Endothelial cell of umbilical vein (primary cell): Measurements from ENCODE around the gene EHD3. TPM values are rescaled to one million over a fixed set of nuclear protein-coding genes. Genes with fewer than 3 reads are reported as not detected.

Source experiments
- BruUV-seq: library from RNA; stranded (reverse); fragments of 400-500 nt; replicated peaks from 2 replicates; lab custom pipeline; 2021; lab: Mats Ljungman, UMichigan
- CTCF ChIA-PET: fragments of 300-600, 350-600 bp; sonication (Branson Sonifier 250); formaldehyde crosslinking; loops from one replicate; lab custom pipeline; 2021; ENCODE audit warnings: antibody characterized with exemption, inconsistent platforms; lab: Charles Lee
- POLR2A ChIA-PET: fragments of 300-600, 350-600 bp; sonication (Branson Sonifier 250); formaldehyde crosslinking; loops from one replicate; lab custom pipeline; 2021; ENCODE audit warnings: antibody characterized with exemption, inconsistent platforms; lab: Charles Lee
- DNase-seq: peaks from one replicate; pipeline ENCODE4 v3.0.0-alpha.2; 2011; ENCODE audit warnings: low read depth, low spot score
- FAIRE-seq: peaks from 2 replicates; lab custom pipeline; 2011; peaks lifted over from hg19 to GRCh38; lab: Jason Lieb, UNC
- H2AFZ ChIP-seq: 2 replicates; pipeline ENCODE4 v1.6.0; 2012; ENCODE audit warnings: low read depth, low read length, control low read depth, inconsistent platforms
- H3K27ac ChIP-seq: 2 replicates; pipeline ENCODE4 v1.5.1; 2011; ENCODE audit warnings: low read depth, mild to moderate bottlenecking, control low read depth, low read length, moderate library complexity; ENCODE audit not compliant: insufficient read depth
- H3K27me3 ChIP-seq, 2 experiments: 2 replicates each; pipeline versions ENCODE4 v1.6.0 to v1.6.1; 2011; ENCODE audit warnings: low read length in 2 of 2, mixed read lengths in 1 of 2; ENCODE audit not compliant: control insufficient read depth in 2 of 2, insufficient read depth in 2 of 2
- H3K36me3 ChIP-seq, 2 experiments: 2 replicates in 1 of 2; 3 replicates in 1 of 2; pipeline ENCODE4 v1.5.1; 2011; ENCODE audit warnings: low read length in 2 of 2, mild to moderate bottlenecking in 1 of 2, moderate library complexity in 1 of 2; ENCODE audit not compliant: control insufficient read depth in 2 of 2, insufficient read depth in 2 of 2; ENCODE audit errors: extremely low read depth in 1 of 2
- H3K4me1 ChIP-seq: 3 replicates; pipeline ENCODE4 v1.5.1; 2011; ENCODE audit warnings: mild to moderate bottlenecking, low read length; ENCODE audit not compliant: control insufficient read depth, insufficient read depth; ENCODE audit errors: extremely low read depth
- H3K4me2 ChIP-seq: 2 replicates; pipeline ENCODE4 v1.6.1; 2011; ENCODE audit warnings: low read length, control low read depth, mixed read lengths; ENCODE audit not compliant: insufficient read depth
- H3K4me3 ChIP-seq, 3 experiments: fragments of 200-600 bp in 1 of 3; sonication (generic), shearing (Covaris generic) in 1 of 3; replicated peaks in 1 of 3; 2 replicates each; pipeline ENCODE4 v1.5.1; 2011 to 2016; ENCODE audit warnings: control low read depth in 3 of 3, low read length in 3 of 3, mild to moderate bottlenecking in 2 of 3, inconsistent platforms in 1 of 3, low read depth in 1 of 3, moderate library complexity in 1 of 3; ENCODE audit not compliant: insufficient read depth in 1 of 3
- H3K79me2 ChIP-seq: 2 replicates; pipeline ENCODE4 v1.6.0; 2012; ENCODE audit warnings: low read length, inconsistent platforms; ENCODE audit not compliant: control insufficient read depth, insufficient read depth
- H3K9ac ChIP-seq: replicated peaks from 2 replicates; pipeline ENCODE3; 2011; ENCODE audit warnings: low read length, control low read depth; ENCODE audit not compliant: insufficient read depth; ENCODE audit errors: extremely low read depth
- H3K9me1 ChIP-seq: replicated peaks from 3 replicates; pipeline ENCODE4 v1.6.0; 2011; ENCODE audit warnings: mild to moderate bottlenecking, low read length; ENCODE audit not compliant: control insufficient read depth, insufficient read depth; ENCODE audit errors: extremely low read depth
- H3K9me3 ChIP-seq: replicated peaks from 2 replicates; pipeline ENCODE4 v1.5.1; 2012; ENCODE audit warnings: low read length, inconsistent platforms; ENCODE audit not compliant: control insufficient read depth, insufficient read depth
- H4K20me1 ChIP-seq: replicated peaks from 2 replicates; pipeline ENCODE3; 2011; ENCODE audit warnings: mild to moderate bottlenecking, low read length; ENCODE audit not compliant: control insufficient read depth, insufficient read depth; ENCODE audit errors: extremely low read depth
- CTCF ChIP-seq, 2 donors: IDR thresholded peaks; 1 replicate in 1 of 2; 2 replicates in 1 of 2; pipeline ENCODE4 v1.5.1; 2011; ENCODE audit warnings: low read length in 2 of 2, mild to moderate bottlenecking in 2 of 2, moderate library complexity in 2 of 2, control low read depth in 1 of 2, inconsistent platforms in 1 of 2, low read depth in 1 of 2; ENCODE audit not compliant: insufficient read depth in 1 of 2; ENCODE audit errors: extremely low read depth in 1 of 2
- EZH2 ChIP-seq: IDR thresholded peaks from 2 replicates; pipeline ENCODE4 v1.6.1; 2012; ENCODE audit warnings: borderline replicate concordance, low read depth, mild to moderate bottlenecking, moderate library complexity, low read length, inconsistent platforms; ENCODE audit not compliant: severe bottlenecking
- GATA2 ChIP-seq: IDR thresholded peaks from 2 replicates; pipeline ENCODE4 v1.7.0; 2011; ENCODE audit warnings: low read depth, mild to moderate bottlenecking, moderate library complexity, mixed read lengths, low read length; ENCODE audit not compliant: insufficient read length, insufficient read depth
- JUN ChIP-seq: IDR thresholded peaks from 2 replicates; pipeline ENCODE4 v1.6.1; 2011; ENCODE audit warnings: borderline replicate concordance, low read depth; ENCODE audit not compliant: insufficient read length, insufficient read depth
- POLR2A ChIP-seq: IDR thresholded peaks from 2 replicates; pipeline ENCODE4 v1.6.1; 2012; ENCODE audit warnings: low read depth, mild to moderate bottlenecking, control low read depth, low read length
- POLR2AphosphoS5 ChIP-seq: IDR thresholded peaks from 2 replicates; pipeline ENCODE4 v1.6.1; 2012; ENCODE audit warnings: low read depth, mild to moderate bottlenecking, control low read depth, low read length, moderate library complexity; ENCODE audit not compliant: insufficient read depth
- dilution Hi-C: fragments of 300-500 bp; cut with MboI; formaldehyde crosslinking; loops from one replicate; pipeline ENCODE4 v1.15.0; 2019; ENCODE audit warnings: low sequenced_read_pairs; ENCODE audit not compliant: extremely low pct_ligation_motif_present
- intact Hi-C: fragments of 100-400 bp; cut with micrococcal nuclease; formaldehyde crosslinking; loops from one replicate; pipeline ENCODE4 v1.10.0; 2022
- polyA plus RNA-seq, 4 experiments: library from polyadenylated mRNA; depleted of rRNA in 3 of 4; stranded (reverse) in 3 of 4; unstranded in 1 of 4; fragments of >200 nt; gene quantifications; 2 replicates each; pipeline versions ENCODE4 v1.2.1 to v1.2.3, GENCODE V29; 2011 to 2012; ENCODE audit warnings: missing spikeins in 1 of 4
- total RNA-seq: library from RNA; stranded (reverse); gene quantifications from 2 replicates; pipeline ENCODE4 v1.2.3, GENCODE V29; 2021
- TF ChIP-seq, protein P1 (sequence below): IDR thresholded peaks from 2 replicates; pipeline ENCODE4 v1.6.1; 2011; ENCODE audit not compliant: insufficient read depth, insufficient read length

The EHD3 gene
- total and polyA plus RNA-seq, 2 donors (not counting 3 experiments of a cell fraction or from before 2014, with no cell fraction given), result 6.5 to 12.1 TPM

GRCh38 chr2:31270822-31271231, 36.9 kb downstream of the EHD3 start:
- H3K4me3 ChIP-seq, result no peak overlapping the region
- peaks cover 0 to 2% of the 10 kb centered on the region in 2 experiments for H3K27me3 ChIP-seq
- dilution Hi-C loops, result no loop called here
- DNase-seq (no peak), FAIRE-seq (no peak)
- no peaks in the 10 kb centered on the region for H4K20me1 ChIP-seq
- intact Hi-C loops, result no loop called here
- H3K36me3 ChIP-seq, result no peaks in the 10 kb centered on the region
- CTCF ChIA-PET, result no interaction called here
- H3K9me3 ChIP-seq, result no peaks in the 10 kb centered on the region
- no peak overlapping the region for H3K27ac ChIP-seq
- no peak overlapping the region for H2AFZ ChIP-seq
- no peaks in the 10 kb centered on the region for H3K9me1 ChIP-seq
- TF ChIP-seq JUN, result no peak
- no peak for TF ChIP-seq EZH2
- TF ChIP-seq GATA2, result no peak
- TF ChIP-seq, protein P1, sequence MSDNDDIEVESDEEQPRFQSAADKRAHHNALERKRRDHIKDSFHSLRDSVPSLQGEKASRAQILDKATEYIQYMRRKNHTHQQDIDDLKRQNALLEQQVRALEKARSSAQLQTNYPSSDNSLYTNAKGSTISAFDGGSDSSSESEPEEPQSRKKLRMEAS, result no peak
- TF ChIP-seq CTCF (IDR thresholded peaks at IDR 0.05; ENCODE audit: extremely low read depth in 1 of 2, insufficient read depth in 1 of 2, low read depth in 1 of 2, low read length in 2 of 2), result no peak
- TF ChIP-seq POLR2AphosphoS5, result no peak
- no peak for TF ChIP-seq POLR2A
- no TSS peak for BruUV-seq
- no peaks in the 10 kb centered on the region for H3K4me1 ChIP-seq
- POLR2A ChIA-PET, result no interaction called here
- H3K79me2 ChIP-seq, result no peaks in the 10 kb centered on the region
- no peak overlapping the region for H3K9ac ChIP-seq
- H3K4me2 ChIP-seq, result no peak overlapping the region
